Neural cell (in vitro differentiated cells): Measurements from ENCODE around the gene IQGAP1. TPM values are rescaled to one million over a fixed set of nuclear protein-coding genes. Genes with fewer than 3 reads are reported as not detected.

Experiments
- H2AFZ ChIP-seq: fragments of 200-600, 300-800 bp; sonication (generic), shearing (Covaris generic); 2 replicates; pipeline ENCODE4 v1.6.0; 2014; ENCODE audit warnings: low read depth, mild to moderate bottlenecking, antibody characterized with exemption, low read length, moderate library complexity
- H3F3A ChIP-seq: fragments of 200-600 bp; shearing (Covaris generic); 2 replicates; pipeline ENCODE4 v1.6.1; 2016; ENCODE audit warnings: mild to moderate bottlenecking, moderate library complexity, mixed read lengths, antibody characterized with exemption, low read length; ENCODE audit not compliant: insufficient read depth, poor library complexity, severe bottlenecking
- H3K27ac ChIP-seq: fragments of 200-600, 300-800 bp; sonication (generic), shearing (Covaris generic); 2 replicates; pipeline ENCODE4 v1.5.1; 2014; ENCODE audit warnings: mild to moderate bottlenecking, low read length, moderate library complexity
- H3K27me3 ChIP-seq: fragments of 300-800, 200-600 bp; sonication (generic), shearing (Covaris generic); 2 replicates; pipeline ENCODE4 v1.6.0; 2014; ENCODE audit warnings: mild to moderate bottlenecking, low read depth, low read length, moderate library complexity; ENCODE audit not compliant: insufficient read depth
- H3K36me3 ChIP-seq: fragments of 300-800, 200-600 bp; sonication (generic), shearing (Covaris generic); 2 replicates; pipeline ENCODE4 v1.5.1; 2014; ENCODE audit warnings: mild to moderate bottlenecking, antibody characterized with exemption, low read length, moderate library complexity; ENCODE audit not compliant: insufficient read depth
- H3K4me2 ChIP-seq: fragments of 300-800, 200-600 bp; sonication (generic), shearing (Covaris generic); 2 replicates; pipeline ENCODE4 v1.6.0; 2014; ENCODE audit warnings: mild to moderate bottlenecking, low read length
- H3K4me3 ChIP-seq: fragments of 300-800, 200-600 bp; sonication (generic), shearing (Covaris generic); 2 replicates; pipeline ENCODE4 v1.5.1; 2014; ENCODE audit warnings: mild to moderate bottlenecking, low read length, moderate library complexity
- H3K79me2 ChIP-seq: fragments of 200-600 bp; shearing (Covaris generic); replicated peaks from 2 replicates; pipeline ENCODE4 v1.6.0; 2014; ENCODE audit warnings: mild to moderate bottlenecking, low read length, moderate library complexity; ENCODE audit not compliant: insufficient read depth
- H3K9ac ChIP-seq: fragments of 300-800, 200-600 bp; sonication (generic), shearing (Covaris generic); 2 replicates; pipeline ENCODE4 v1.6.1; 2016; ENCODE audit warnings: mild to moderate bottlenecking, low read length, mixed read lengths
- H3K9me2 ChIP-seq: fragments of 200-600 bp; shearing (Covaris generic); 2 replicates; pipeline ENCODE4 v1.6.1; 2016; ENCODE audit warnings: mild to moderate bottlenecking, low read length, mixed read lengths; ENCODE audit not compliant: insufficient read depth
- H3K9me3 ChIP-seq: fragments of 200-600, 300-800 bp; sonication (generic), shearing (Covaris generic); 2 replicates; pipeline ENCODE4 v1.6.1; 2016; ENCODE audit warnings: mild to moderate bottlenecking, mixed run types, low read length, moderate library complexity, mixed read lengths
- H4K20me1 ChIP-seq: fragments of 200-600 bp; shearing (Covaris generic); 2 replicates; pipeline ENCODE4 v1.6.1; 2016; ENCODE audit warnings: mild to moderate bottlenecking, mixed run types; ENCODE audit not compliant: insufficient read depth
- CTCF ChIP-seq: fragments of 450-650 bp; IDR thresholded peaks from 2 replicates; pipeline ENCODE4 v1.5.1; 2014; ENCODE audit warnings: antibody characterized with exemption, mild to moderate bottlenecking, moderate library complexity; ENCODE audit not compliant: poor library complexity, severe bottlenecking
- EP300 ChIP-seq: fragments of 450-650 bp; conservative IDR thresholded peaks from 2 replicates; pipeline ENCODE4 v1.6.1; 2014; ENCODE audit warnings: antibody characterized with exemption, mild to moderate bottlenecking, moderate library complexity; ENCODE audit not compliant: poor library complexity, severe bottlenecking
- EZH2 ChIP-seq: fragments of 200-600, 300-800 bp; shearing (Covaris generic), sonication (generic); IDR thresholded peaks from 2 replicates; pipeline ENCODE4 v1.6.1; 2014; ENCODE audit warnings: antibody characterized with exemption, low read length, borderline replicate concordance, mild to moderate bottlenecking; ENCODE audit not compliant: insufficient read depth, poor library complexity, severe bottlenecking
- MXI1 ChIP-seq: fragments of 450-650 bp; conservative IDR thresholded peaks from 2 replicates; pipeline ENCODE4 v1.6.1; 2014; ENCODE audit warnings: antibody characterized with exemption, mild to moderate bottlenecking; ENCODE audit not compliant: poor library complexity, severe bottlenecking
- RAD21 ChIP-seq: fragments of 450-650 bp; conservative IDR thresholded peaks from 2 replicates; pipeline ENCODE4 v1.6.1; 2014; ENCODE audit warnings: antibody characterized with exemption, mild to moderate bottlenecking, moderate library complexity
- REST ChIP-seq: IDR thresholded peaks from 2 replicates; pipeline ENCODE4 v1.6.1; 2012; ENCODE audit warnings: borderline replicate concordance
- TAF1 ChIP-seq: IDR thresholded peaks from 2 replicates; pipeline ENCODE4 v1.6.1; 2012; ENCODE audit warnings: low read depth
- polyA plus RNA-seq: library from polyadenylated mRNA; depleted of rRNA; stranded (reverse); fragments of >200 nt; gene quantifications from 2 replicates; pipeline ENCODE4 v1.2.3, GENCODE V29; 2014

Gene IQGAP1
- polyA plus RNA-seq, 1 donor from 2014 or later: 16.6 TPM

- Histone ChIP-seq H3K27ac (no peak overlapping the region), H3K4me3 (peak overlapping the region; percentile 91), H3K36me3 (no peaks in the 10 kb centered on the region), H2AFZ (peak overlapping the region; percentile 45), H3K79me2 (no peaks in the 10 kb centered on the region), H3K9ac (peak overlapping the region; percentile 69), H3F3A (no peaks in the 10 kb centered on the region), H4K20me1 (no peaks in the 10 kb centered on the region), H3K9me3 (no peaks in the 10 kb centered on the region), H3K9me2 (no peaks in the 10 kb centered on the region), H3K4me2 (peak overlapping the region; percentile 97), H3K27me3 (no peaks in the 10 kb centered on the region)
- TF ChIP-seq TAF1 (no peak), CTCF (peak; percentile 9)
These were observed 679 bp downstream of the IQGAP1 start for GRCh38 chr15:90388462-90389380.

- H3K36me3 ChIP-seq: no peaks in the 10 kb centered on the region
- H3K4me3 ChIP-seq: peak overlapping the region; percentile 91
- H2AFZ ChIP-seq: no peak overlapping the region
- TF ChIP-seq EZH2 (no peak), CTCF (no peak), MXI1 (no peak), TAF1 (no peak), REST (no peak), RAD21 (no peak), EP300 (no peak)
- H3F3A ChIP-seq: no peaks in the 10 kb centered on the region
- no peaks in the 10 kb centered on the region for H3K9me3 ChIP-seq
- no peaks in the 10 kb centered on the region for H3K27me3 ChIP-seq
- H3K9ac ChIP-seq: no peak overlapping the region
- H3K79me2 ChIP-seq: no peaks in the 10 kb centered on the region
- peak overlapping the region; percentile 97 for H3K4me2 ChIP-seq
- no peaks in the 10 kb centered on the region for H4K20me1 ChIP-seq
- no peak overlapping the region for H3K27ac ChIP-seq
- no peaks in the 10 kb centered on the region for H3K9me2 ChIP-seq
These were observed 1.5 kb downstream of the IQGAP1 start for GRCh38 chr15:90389513-90389912.
